ENCODE results near the gene CRHBP. TPM values are rescaled to one million over a fixed set of nuclear protein-coding genes. Genes with fewer than 3 reads are reported as not detected.

The CRHBP gene
- total RNA-seq, 3 donors from 2014 or later: 0.57 to 0.84 TPM; not detected in 1

GRCh38 chr5:77010243-77010642, 57.4 kb downstream of the CRHBP start:
- TF ChIP-seq, protein P1, sequence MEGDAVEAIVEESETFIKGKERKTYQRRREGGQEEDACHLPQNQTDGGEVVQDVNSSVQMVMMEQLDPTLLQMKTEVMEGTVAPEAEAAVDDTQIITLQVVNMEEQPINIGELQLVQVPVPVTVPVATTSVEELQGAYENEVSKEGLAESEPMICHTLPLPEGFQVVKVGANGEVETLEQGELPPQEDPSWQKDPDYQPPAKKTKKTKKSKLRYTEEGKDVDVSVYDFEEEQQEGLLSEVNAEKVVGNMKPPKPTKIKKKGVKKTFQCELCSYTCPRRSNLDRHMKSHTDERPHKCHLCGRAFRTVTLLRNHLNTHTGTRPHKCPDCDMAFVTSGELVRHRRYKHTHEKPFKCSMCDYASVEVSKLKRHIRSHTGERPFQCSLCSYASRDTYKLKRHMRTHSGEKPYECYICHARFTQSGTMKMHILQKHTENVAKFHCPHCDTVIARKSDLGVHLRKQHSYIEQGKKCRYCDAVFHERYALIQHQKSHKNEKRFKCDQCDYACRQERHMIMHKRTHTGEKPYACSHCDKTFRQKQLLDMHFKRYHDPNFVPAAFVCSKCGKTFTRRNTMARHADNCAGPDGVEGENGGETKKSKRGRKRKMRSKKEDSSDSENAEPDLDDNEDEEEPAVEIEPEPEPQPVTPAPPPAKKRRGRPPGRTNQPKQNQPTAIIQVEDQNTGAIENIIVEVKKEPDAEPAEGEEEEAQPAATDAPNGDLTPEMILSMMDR (IDR thresholded peaks at IDR 0.05): no peak
- no peaks in the 10 kb centered on the region for H3K36me3 ChIP-seq (ENCODE audit: low read depth)
- no peaks in the 10 kb centered on the region for H3K4me1 ChIP-seq (ENCODE audit: low read depth)
- no peak overlapping the region for H3K4me3 ChIP-seq
- DNase-seq (no peak), ATAC-seq (no peak)
- intact Hi-C loops (cut with DNase I, micrococcal nuclease): no loop called here
- no peaks in the 10 kb centered on the region for H3K9me3 ChIP-seq

DNA sequence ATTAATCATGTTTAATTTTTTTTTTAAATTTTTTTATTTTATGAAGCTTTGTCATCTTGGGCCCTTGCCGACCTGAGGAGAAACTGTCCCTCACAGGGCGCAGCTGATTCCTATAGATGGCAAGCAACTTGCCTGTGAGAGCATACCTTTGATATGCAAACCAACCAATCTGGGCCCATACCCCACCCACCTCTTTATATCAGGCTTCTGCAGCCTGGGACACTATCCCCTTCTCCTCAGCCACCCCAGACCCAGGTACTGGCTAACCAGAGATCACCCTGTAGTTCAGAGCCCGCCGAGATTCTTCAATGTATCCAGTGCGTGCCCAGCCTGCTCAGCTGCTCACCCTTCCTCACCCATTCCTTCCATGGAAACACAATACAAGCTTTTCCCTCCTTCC, 58.7 kb downstream of the CRHBP start:
- no peaks in the 10 kb centered on the region for H3K4me1 ChIP-seq (ENCODE audit: low read depth)
- TF ChIP-seq, protein P1 (IDR thresholded peaks at IDR 0.05): no peak
- DNase-seq (no peak), ATAC-seq (no peak)
- no peak overlapping the region for H3K4me3 ChIP-seq
- no peaks in the 10 kb centered on the region for H3K36me3 ChIP-seq (ENCODE audit: low read depth)
- no peaks in the 10 kb centered on the region for H3K9me3 ChIP-seq
- intact Hi-C loops (cut with DNase I, micrococcal nuclease): no loop called here

DNA sequence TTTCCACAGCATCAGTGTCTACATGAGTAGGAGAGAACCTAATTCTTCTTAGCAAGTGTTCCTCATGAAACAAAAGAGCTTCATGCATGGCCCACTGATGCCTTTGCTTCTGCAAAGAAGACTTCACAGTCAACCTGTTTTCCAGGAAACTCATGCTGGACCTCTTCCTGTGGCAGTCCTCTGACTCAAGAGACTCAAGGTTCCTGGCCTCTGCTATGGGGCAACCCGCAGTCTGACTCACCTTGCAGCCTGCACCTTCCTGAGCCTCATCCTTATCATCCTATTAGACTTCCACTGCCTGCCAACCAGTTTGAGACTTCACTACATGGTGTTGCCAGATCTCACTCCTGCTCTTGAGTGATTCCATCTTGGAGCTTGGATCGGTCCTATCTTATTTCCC, 59.8 kb downstream of the CRHBP start:
- no peak for ATAC-seq
- H3K36me3 ChIP-seq (ENCODE audit: low read depth): no peaks in the 10 kb centered on the region
- no peaks in the 10 kb centered on the region for H3K9me3 ChIP-seq
- H3K4me3 ChIP-seq: no peak overlapping the region
- no peak for DNase-seq
- TF ChIP-seq, protein P1 (IDR thresholded peaks at IDR 0.05): no peak
- no peaks in the 10 kb centered on the region for H3K4me1 ChIP-seq (ENCODE audit: low read depth)
- intact Hi-C loops (cut with DNase I, micrococcal nuclease): no loop called here

- DNase-seq (no peak), ATAC-seq (no peak)
- intact Hi-C loops (cut with DNase I, micrococcal nuclease): no loop called here
- no peak overlapping the region for H3K4me3 ChIP-seq
- no peaks in the 10 kb centered on the region for H3K36me3 ChIP-seq (ENCODE audit: low read depth)
- TF ChIP-seq, protein P1 (IDR thresholded peaks at IDR 0.05): no peak
- no peaks in the 10 kb centered on the region for H3K9me3 ChIP-seq
- H3K4me1 ChIP-seq (ENCODE audit: low read depth): no peaks in the 10 kb centered on the region
Observed at GRCh38 chr5:77015938-77016569, 63.2 kb downstream of the CRHBP start.

DNA sequence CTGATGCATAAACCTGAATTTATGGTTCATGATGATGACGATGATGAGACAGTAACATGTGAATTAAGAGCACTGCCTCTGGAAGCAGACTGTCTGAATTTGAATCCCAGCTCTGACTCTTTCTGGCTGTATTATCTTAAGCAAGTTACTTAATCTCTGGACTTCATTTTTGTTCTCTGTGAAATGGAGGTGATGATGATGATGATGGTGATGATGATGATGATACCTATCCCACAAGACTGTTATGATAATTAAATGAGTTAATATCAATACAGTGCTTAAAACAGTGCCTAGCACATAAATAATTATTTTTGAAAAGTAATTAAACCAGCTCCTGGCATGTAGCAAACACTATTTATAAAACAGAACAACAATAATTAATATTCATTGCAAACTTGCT, 64.1 kb downstream of the CRHBP start:
- Histone ChIP-seq H3K4me3 (no peak overlapping the region), H3K9me3 (no peaks in the 10 kb centered on the region), H3K4me1 (ENCODE audit: low read depth) (no peaks in the 10 kb centered on the region), H3K36me3 (ENCODE audit: low read depth) (no peaks in the 10 kb centered on the region)
- intact Hi-C loops (cut with DNase I, micrococcal nuclease): no loop called here
- TF ChIP-seq, protein P1 (IDR thresholded peaks at IDR 0.05): no peak
- DNase-seq (no peak), ATAC-seq (no peak)

GRCh38 chr5:77017668-77018067, 64.8 kb downstream of the CRHBP start:
- Histone ChIP-seq H3K4me3 (no peak overlapping the region), H3K9me3 (no peaks in the 10 kb centered on the region), H3K36me3 (ENCODE audit: low read depth) (no peaks in the 10 kb centered on the region), H3K4me1 (ENCODE audit: low read depth) (no peaks in the 10 kb centered on the region)
- ATAC-seq (no peak), DNase-seq (no peak)
- intact Hi-C loops (cut with DNase I, micrococcal nuclease): no loop called here
- TF ChIP-seq, protein P1 (IDR thresholded peaks at IDR 0.05): no peak
